ENCODE results near the gene GPR33.

The GPR33 gene

GRCh38 chr14:31529053-31529452, 41.2 kb upstream of the GPR33 start:
- ATAC-seq: no peak
- TF ChIP-seq, protein P1, sequence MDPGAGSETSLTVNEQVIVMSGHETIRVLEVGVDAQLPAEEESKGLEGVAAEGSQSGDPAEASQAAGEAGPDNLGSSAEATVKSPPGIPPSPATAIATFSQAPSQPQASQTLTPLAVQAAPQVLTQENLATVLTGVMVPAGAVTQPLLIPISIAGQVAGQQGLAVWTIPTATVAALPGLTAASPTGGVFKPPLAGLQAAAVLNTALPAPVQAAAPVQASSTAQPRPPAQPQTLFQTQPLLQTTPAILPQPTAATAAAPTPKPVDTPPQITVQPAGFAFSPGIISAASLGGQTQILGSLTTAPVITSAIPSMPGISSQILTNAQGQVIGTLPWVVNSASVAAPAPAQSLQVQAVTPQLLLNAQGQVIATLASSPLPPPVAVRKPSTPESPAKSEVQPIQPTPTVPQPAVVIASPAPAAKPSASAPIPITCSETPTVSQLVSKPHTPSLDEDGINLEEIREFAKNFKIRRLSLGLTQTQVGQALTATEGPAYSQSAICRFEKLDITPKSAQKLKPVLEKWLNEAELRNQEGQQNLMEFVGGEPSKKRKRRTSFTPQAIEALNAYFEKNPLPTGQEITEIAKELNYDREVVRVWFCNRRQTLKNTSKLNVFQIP (CRISPR knock-in tag; IDR thresholded peaks at IDR 0.05; ENCODE audit: borderline replicate concordance, low read depth): no peak
- no peak for TF ChIP-seq CREB5 (CRISPR knock-in tag; IDR thresholded peaks at IDR 0.05; ENCODE audit: low read depth)
- no peak for TF ChIP-seq PPARA (CRISPR knock-in tag; IDR thresholded peaks at IDR 0.05; ENCODE audit: borderline replicate concordance)
- TF ChIP-seq, protein P2, sequence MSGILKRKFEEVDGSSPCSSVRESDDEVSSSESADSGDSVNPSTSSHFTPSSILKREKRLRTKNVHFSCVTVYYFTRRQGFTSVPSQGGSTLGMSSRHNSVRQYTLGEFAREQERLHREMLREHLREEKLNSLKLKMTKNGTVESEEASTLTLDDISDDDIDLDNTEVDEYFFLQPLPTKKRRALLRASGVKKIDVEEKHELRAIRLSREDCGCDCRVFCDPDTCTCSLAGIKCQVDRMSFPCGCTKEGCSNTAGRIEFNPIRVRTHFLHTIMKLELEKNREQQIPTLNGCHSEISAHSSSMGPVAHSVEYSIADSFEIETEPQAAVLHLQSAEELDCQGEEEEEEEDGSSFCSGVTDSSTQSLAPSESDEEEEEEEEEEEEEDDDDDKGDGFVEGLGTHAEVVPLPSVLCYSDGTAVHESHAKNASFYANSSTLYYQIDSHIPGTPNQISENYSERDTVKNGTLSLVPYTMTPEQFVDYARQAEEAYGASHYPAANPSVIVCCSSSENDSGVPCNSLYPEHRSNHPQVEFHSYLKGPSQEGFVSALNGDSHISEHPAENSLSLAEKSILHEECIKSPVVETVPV (CRISPR knock-in tag; IDR thresholded peaks at IDR 0.05): no peak

- TF ChIP-seq PATZ1 (CRISPR knock-in tag; IDR thresholded peaks at IDR 0.05; ENCODE audit: borderline replicate concordance): no peak
- TF ChIP-seq CSDC2 (CRISPR knock-in tag; IDR thresholded peaks at IDR 0.05): no peak
- TF ChIP-seq, protein P1 (CRISPR knock-in tag; IDR thresholded peaks at IDR 0.05; ENCODE audit: borderline replicate concordance, low read depth): no peak
- no peak for TF ChIP-seq ZNF565 (CRISPR knock-in tag; conservative IDR thresholded peaks at IDR 0.05; ENCODE audit: low read depth)
- TF ChIP-seq ZFP3 (CRISPR knock-in tag; IDR thresholded peaks at IDR 0.05): no peak
- no peak for TF ChIP-seq ZFP30 (CRISPR knock-in tag; IDR thresholded peaks at IDR 0.05)
- TF ChIP-seq TCF4 (CRISPR knock-in tag; IDR thresholded peaks at IDR 0.05; ENCODE audit: borderline replicate concordance): no peak
- TF ChIP-seq TSHZ2 (CRISPR knock-in tag; IDR thresholded peaks at IDR 0.05): no peak
- no peak for TF ChIP-seq ARNTL (CRISPR knock-in tag; IDR thresholded peaks at IDR 0.05; ENCODE audit: borderline replicate concordance, low read depth)
- no peak for TF ChIP-seq ISL1 (CRISPR knock-in tag; IDR thresholded peaks at IDR 0.05)
- TF ChIP-seq GLIS3 (CRISPR knock-in tag; IDR thresholded peaks at IDR 0.05): no peak
- no peak for TF ChIP-seq ZC3H10 (CRISPR knock-in tag; IDR thresholded peaks at IDR 0.05)
- no peak for ATAC-seq
Measured at GRCh38 chr14:31527546-31527945, 39.7 kb upstream of the GPR33 start.

DNA sequence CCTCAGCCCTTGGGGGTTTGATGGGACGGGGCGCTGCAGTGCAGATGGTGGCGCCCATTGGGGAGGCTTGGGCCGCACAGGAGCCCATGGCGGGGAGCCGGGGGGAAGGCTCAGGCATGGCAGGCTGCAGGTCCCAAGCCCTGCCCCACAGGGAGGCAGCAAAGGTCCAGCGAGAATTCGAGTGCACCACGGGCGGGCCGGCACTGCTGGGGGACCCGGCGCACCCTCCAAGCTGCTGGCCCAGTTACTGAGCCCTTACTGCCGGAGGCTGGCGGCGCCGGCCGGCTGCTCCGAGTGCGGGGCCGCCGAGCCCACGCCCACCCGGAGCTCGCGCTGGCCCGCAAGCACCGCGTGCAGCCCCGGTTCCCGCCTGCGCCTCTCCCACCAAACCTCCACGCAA, 39.2 kb upstream of the GPR33 start:
- no peak for ATAC-seq
- TF ChIP-seq OSR1 (CRISPR knock-in tag; IDR thresholded peaks at IDR 0.05) (no peak), RARB (CRISPR knock-in tag; IDR thresholded peaks at IDR 0.05) (no peak), TCF4 (CRISPR knock-in tag; IDR thresholded peaks at IDR 0.05; ENCODE audit: borderline replicate concordance) (no peak), CREB5 (CRISPR knock-in tag; IDR thresholded peaks at IDR 0.05; ENCODE audit: low read depth) (no peak)

All from SK-N-SH treated with all-trans-retinoic acid at 6 μM for 48 hours (cell line).